H1 (cell line): ENCODE results near the gene AMPD3. TPM values are rescaled to one million over a fixed set of nuclear protein-coding genes. Genes with fewer than 3 reads are reported as not detected.

ENCODE experiments used
- CTCF ChIA-PET: fragments of 300-600 bp; sonication (Branson Sonifier 250); formaldehyde crosslinking; loops from one replicate; lab custom pipeline; 2021; ENCODE audit not compliant: partially characterized antibody; lab: Charles Lee
- POLR2A ChIA-PET: fragments of 300-600 bp; sonication (Branson Sonifier 250); formaldehyde crosslinking; loops from one replicate; lab custom pipeline; 2021; ENCODE audit warnings: inconsistent platforms; ENCODE audit not compliant: partially characterized antibody; lab: Charles Lee
- DNase-seq, 2 experiments: peaks; one replicate each; pipeline versions ENCODE4 v3.0.0 to v3.0.0-alpha.2; 2010 to 2022; ENCODE audit warnings: low spot score in 2 of 2, low read depth in 1 of 2, mixed read lengths in 1 of 2
- FAIRE-seq: peaks from 2 replicates; lab custom pipeline; 2011; peaks lifted over from hg19 to GRCh38; lab: Jason Lieb, UNC
- H2AFZ ChIP-seq: 2 replicates; pipeline ENCODE4 v1.8.1; 2012; ENCODE audit warnings: low read length, inconsistent platforms
- H2AK5ac ChIP-seq: 2 replicates; pipeline ENCODE4 v1.6.1; 2013; ENCODE audit warnings: low read depth, low read length
- H2BK120ac ChIP-seq: replicated peaks from 2 replicates; pipeline ENCODE3; 2013; ENCODE audit warnings: low read depth, low read length, inconsistent platforms
- H2BK12ac ChIP-seq: 2 replicates; pipeline ENCODE4 v1.6.1; 2013; ENCODE audit warnings: low read depth, low read length
- H2BK15ac ChIP-seq: 2 replicates; pipeline ENCODE4 v1.6.1; 2013; ENCODE audit warnings: low read length
- H2BK20ac ChIP-seq: 2 replicates; pipeline ENCODE4 v1.6.1; 2013; ENCODE audit warnings: low read length
- H2BK5ac ChIP-seq: 2 replicates; pipeline ENCODE4 v1.6.1; 2013; ENCODE audit warnings: low read depth, low read length
- H3K14ac ChIP-seq: 2 replicates; pipeline ENCODE4 v1.6.1; 2013; ENCODE audit warnings: inconsistent platforms; ENCODE audit not compliant: insufficient read length
- H3K18ac ChIP-seq: 2 replicates; pipeline ENCODE4 v1.6.1; 2013; ENCODE audit warnings: low read length; ENCODE audit errors: extremely low read depth
- H3K23ac ChIP-seq: 2 replicates; pipeline ENCODE4 v1.6.1; 2013; ENCODE audit warnings: inconsistent platforms; ENCODE audit not compliant: insufficient read length
- H3K23me2 ChIP-seq: 2 replicates; pipeline ENCODE4 v1.6.1; 2013; ENCODE audit warnings: low read depth, low read length
- H3K27ac ChIP-seq: 2 replicates; pipeline ENCODE4 v1.6.1; 2011; ENCODE audit warnings: low read depth, low read length, inconsistent platforms
- H3K27me3 ChIP-seq, 4 experiments: replicated peaks in 1 of 4; 1 replicate in 1 of 4; 2 replicates in 3 of 4; pipeline versions ENCODE4 v1.6.1 to v1.8.1; 2011 to 2013; ENCODE audit warnings: low read length in 3 of 4, mild to moderate bottlenecking in 3 of 4, inconsistent platforms in 2 of 4, mixed read lengths in 2 of 4, moderate library complexity in 1 of 4; ENCODE audit not compliant: control insufficient read depth in 3 of 4, insufficient read depth in 3 of 4; ENCODE audit errors: extremely low read depth in 1 of 4
- H3K36me3 ChIP-seq, 4 experiments: 2 replicates each; pipeline versions ENCODE4 v1.6.1 to v1.8.1; 2011 to 2013; ENCODE audit warnings: mild to moderate bottlenecking in 4 of 4, low read length in 3 of 4, moderate library complexity in 2 of 4, control low read depth in 1 of 4, inconsistent platforms in 1 of 4; ENCODE audit not compliant: insufficient read depth in 4 of 4, control insufficient read depth in 2 of 4
- H3K4ac ChIP-seq: replicated peaks from 2 replicates; pipeline ENCODE3; 2013; ENCODE audit warnings: low read length, low read depth, mixed read lengths, inconsistent platforms; ENCODE audit not compliant: insufficient read length
- H3K4me1 ChIP-seq, 4 experiments: replicated peaks in 1 of 4; 1 replicate in 1 of 4; 2 replicates in 3 of 4; pipeline versions ENCODE4 v1.6.1 to v1.8.1; 2011 to 2013; ENCODE audit warnings: low read length in 3 of 4, inconsistent platforms in 2 of 4, mixed read lengths in 1 of 4; ENCODE audit not compliant: insufficient read depth in 4 of 4, control insufficient read depth in 3 of 4
- H3K4me2 ChIP-seq, 2 experiments: 2 replicates each; pipeline versions ENCODE4 v1.6.1 to v1.8.1; 2011 to 2013; ENCODE audit warnings: low read depth in 2 of 2, low read length in 2 of 2, control low read depth in 1 of 2, inconsistent platforms in 1 of 2, mild to moderate bottlenecking in 1 of 2; ENCODE audit not compliant: insufficient read depth in 1 of 2
- H3K4me3 ChIP-seq, 4 experiments: fragments of 200-600, 300-600 bp in 1 of 4; sonication (generic), shearing (Covaris generic), sonication (Bioruptor Twin) in 1 of 4; 2 replicates each; pipeline versions ENCODE4 v1.5.1 to v1.8.1; 2011 to 2016; ENCODE audit warnings: low read length in 4 of 4, low read depth in 3 of 4, control low read depth in 2 of 4, inconsistent platforms in 2 of 4, mild to moderate bottlenecking in 2 of 4, mixed read lengths in 1 of 4, moderate library complexity in 1 of 4; ENCODE audit not compliant: insufficient read depth in 2 of 4; ENCODE audit errors: extremely low read depth in 1 of 4
- H3K56ac ChIP-seq: replicated peaks from 2 replicates; pipeline ENCODE3; 2013; ENCODE audit warnings: low read depth, mild to moderate bottlenecking, mixed read lengths, low read length, inconsistent platforms; ENCODE audit not compliant: insufficient read length
- H3K79me1 ChIP-seq: 2 replicates; pipeline ENCODE4 v1.6.1; 2013; ENCODE audit warnings: low read depth, low read length, control low read depth
- H3K79me2 ChIP-seq, 2 experiments: 2 replicates each; pipeline versions ENCODE4 v1.6.1 to v1.8.1; 2012 to 2013; ENCODE audit warnings: low read length in 2 of 2, mild to moderate bottlenecking in 2 of 2, inconsistent platforms in 1 of 2; ENCODE audit not compliant: insufficient read depth in 2 of 2, control insufficient read depth in 1 of 2
- H3K9ac ChIP-seq, 4 experiments: replicated peaks in 1 of 4; 1 replicate in 1 of 4; 2 replicates in 3 of 4; pipeline versions ENCODE4 v1.6.1 to v1.8.1; 2011 to 2013; ENCODE audit warnings: low read depth in 3 of 4, low read length in 3 of 4, control low read depth in 2 of 4, mild to moderate bottlenecking in 2 of 4, moderate library complexity in 2 of 4, inconsistent platforms in 1 of 4; ENCODE audit errors: extremely low read depth in 1 of 4
- H3K9me3 ChIP-seq, 2 experiments: 2 replicates each; pipeline versions ENCODE4 v1.6.1 to v1.8.1; 2012 to 2013; ENCODE audit warnings: mild to moderate bottlenecking in 2 of 2, moderate library complexity in 2 of 2, control low read depth in 1 of 2, inconsistent platforms in 1 of 2, low read depth in 1 of 2, low read length in 1 of 2, mixed read lengths in 1 of 2; ENCODE audit not compliant: insufficient read depth in 2 of 2
- H4K20me1 ChIP-seq, 2 experiments: replicated peaks in 1 of 2; 2 replicates each; pipeline versions ENCODE3 to v1.8.1; 2011 to 2013; ENCODE audit warnings: inconsistent platforms in 2 of 2, low read length in 2 of 2, mild to moderate bottlenecking in 1 of 2; ENCODE audit not compliant: insufficient read depth in 2 of 2, control insufficient read depth in 1 of 2
- H4K5ac ChIP-seq: 2 replicates; pipeline ENCODE4 v1.6.1; 2013; ENCODE audit warnings: low read length, low read depth, mixed read lengths, inconsistent platforms; ENCODE audit not compliant: insufficient read length
- H4K8ac ChIP-seq: 2 replicates; pipeline ENCODE4 v1.8.0; 2013; ENCODE audit warnings: mild to moderate bottlenecking, moderate library complexity, low read length, inconsistent platforms; ENCODE audit not compliant: insufficient read depth; ENCODE audit errors: extremely low read depth
- H4K91ac ChIP-seq: replicated peaks from 2 replicates; pipeline ENCODE3; 2013; ENCODE audit warnings: low read length, mixed read lengths, inconsistent platforms; ENCODE audit not compliant: insufficient read length
- ASH2L ChIP-seq: fragments of 200-600, 300-600 bp; sonication (generic); IDR thresholded peaks from one replicate; pipeline ENCODE4 v1.7.1; 2017; ENCODE audit warnings: low read length
- BACH1 ChIP-seq: IDR thresholded peaks from 2 replicates; pipeline ENCODE4 v1.6.1; 2012; ENCODE audit warnings: low read length, improper control_type of control experiment
- HDAC2 ChIP-seq, 2 experiments: fragments of 300-600 bp in 1 of 2; sonication (generic) in 1 of 2; IDR thresholded peaks; 2 replicates each; pipeline ENCODE4 v1.6.1; 2011 to 2012; ENCODE audit warnings: low read depth in 2 of 2, low read length in 2 of 2, mild to moderate bottlenecking in 2 of 2, moderate library complexity in 2 of 2, borderline replicate concordance in 1 of 2, inconsistent platforms in 1 of 2
- HDAC6 ChIP-seq: IDR thresholded peaks from one replicate; pipeline ENCODE4 v1.7.1; 2012; ENCODE audit warnings: low read depth, mild to moderate bottlenecking, inconsistent platforms, low read length, moderate library complexity
- MAFK ChIP-seq: IDR thresholded peaks from 2 replicates; pipeline ENCODE4 v1.6.1; 2012; ENCODE audit warnings: low read depth, mild to moderate bottlenecking, improper control_type of control experiment, low read length
- POU5F1 ChIP-seq: IDR thresholded peaks from 2 replicates; pipeline ENCODE4 v1.6.1; 2011; ENCODE audit warnings: low read depth, mild to moderate bottlenecking, low read length, moderate library complexity
- RXRA ChIP-seq: IDR thresholded peaks from 2 replicates; pipeline ENCODE4 v1.6.1; 2011; ENCODE audit warnings: low read depth, mild to moderate bottlenecking, low read length, moderate library complexity; ENCODE audit not compliant: insufficient read depth
- SAP30 ChIP-seq: fragments of 300-600 bp; sonication (generic); IDR thresholded peaks from 2 replicates; pipeline ENCODE4 v1.7.1; 2012; ENCODE audit warnings: low read length, moderate library complexity, mild to moderate bottlenecking, inconsistent platforms; ENCODE audit not compliant: insufficient read depth, insufficient replicate concordance
- SP1 ChIP-seq: IDR thresholded peaks from 2 replicates; pipeline ENCODE4 v1.6.1; 2011; ENCODE audit warnings: low read depth, low read length
- SP2 ChIP-seq: IDR thresholded peaks from 2 replicates; pipeline ENCODE4 v1.6.1; 2012; ENCODE audit warnings: mild to moderate bottlenecking, low read length, inconsistent platforms
- SRF ChIP-seq: IDR thresholded peaks from 2 replicates; pipeline ENCODE4 v1.6.1; 2011; ENCODE audit warnings: mild to moderate bottlenecking, low read depth, low read length, moderate library complexity
- TCF12 ChIP-seq: IDR thresholded peaks from 2 replicates; pipeline ENCODE4 v1.6.1; 2011; ENCODE audit warnings: low read depth, mild to moderate bottlenecking, low read length
- USF2 ChIP-seq: IDR thresholded peaks from 2 replicates; pipeline ENCODE4 v1.6.1; 2011; ENCODE audit warnings: low read length, improper control_type of control experiment
- WGBS, 2 experiments: shearing (Covaris generic) in 1 of 2; methylation state at CpG; one replicate each; pipeline versions ENCODE4 v1.1.6 to v1.1.7; 2013 to 2015; ENCODE audit warnings: low lambda C conversion rate in 2 of 2, mixed read lengths in 2 of 2, inconsistent platforms in 1 of 2, low coverage in 1 of 2, missing lambda C conversion rate in 1 of 2; ENCODE audit not compliant: insufficient replicate concordance in 2 of 2, insufficient coverage in 1 of 2, insufficient read length in 1 of 2; ENCODE audit errors: extremely low coverage in 1 of 2, missing lambda C conversion rate in 1 of 2; 5-methylcytosine and 5-hydroxymethylcytosine counted together
- polyA plus RNA-seq, 7 experiments: library from polyadenylated mRNA; depleted of rRNA in 3 of 7; stranded (reverse) in 5 of 7; unstranded in 2 of 7; fragments of >200 nt in 5 of 7; fragments of 200-250 nt in 2 of 7; gene quantifications; 1 replicate in 5 of 7; 2 replicates in 1 of 7; 4 replicates in 1 of 7; pipeline versions ENCODE4 v1.2.1 to v1.2.3, GENCODE V29; 2011 to 2013; ENCODE audit warnings: missing spikeins in 2 of 7, mixed read lengths in 2 of 7
- total RNA-seq: library from RNA; stranded (reverse); fragmentation: NEBNext Ultra II Directional; extraction: Animal tissue kit (Norgen Biotek cat#: 25700); gene quantifications from 2 replicates; pipeline ENCODE4 v1.2.1, GENCODE V29; 2021

Gene AMPD3
- total and polyA plus RNA-seq, 2 of the 8 experiments (the other 6 are each of a cell fraction or from before 2014, with no cell fraction given): 4.0 to 6.3 TPM

DNA sequence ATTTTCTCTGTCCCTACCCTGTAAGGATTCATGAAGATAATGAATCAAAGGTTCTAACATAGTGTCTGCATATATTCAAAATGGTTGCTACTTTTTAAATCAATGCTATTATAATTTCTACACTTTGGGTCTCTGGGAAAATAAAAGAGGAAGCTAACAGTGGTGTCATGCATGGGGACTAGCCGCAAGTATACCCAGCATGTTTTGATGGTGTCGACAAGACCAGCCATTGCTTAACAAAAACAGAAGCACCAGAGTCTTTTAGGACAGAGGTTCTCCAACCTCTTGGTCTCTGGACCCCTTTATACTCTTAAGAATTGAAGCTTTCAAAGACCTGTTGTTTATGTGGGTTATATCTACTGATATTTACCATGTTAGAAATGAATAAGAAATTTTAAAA is 48.2 kb downstream of the AMPD3 start:
- Histone ChIP-seq H3K23me2 (no peaks in the 10 kb centered on the region), H3K4me2 (no peak overlapping the region), H4K20me1 (peaks cover 0 to 9% of the 10 kb centered on the region in 2 experiments), H2BK20ac (no peak overlapping the region), H2AFZ (no peak overlapping the region), H3K27ac (no peak overlapping the region), H3K4me1 (0 out of 7 replicates have a peak, but pooled peaks cover 0 to 3% (median 0%) of the 10 kb centered on the region in 4 experiments), H4K5ac (no peak overlapping the region), H2BK120ac (no peak overlapping the region), H2BK5ac (no peak overlapping the region), H3K4ac (no peak overlapping the region), H3K9ac (no peak overlapping the region), H2AK5ac (no peak overlapping the region), H2BK12ac (no peak overlapping the region), H3K79me2 (no peaks in the 10 kb centered on the region), H3K56ac (no peak overlapping the region), H3K9me3 (no peaks in the 10 kb centered on the region), H3K14ac (no peak overlapping the region), H3K79me1 (no peaks in the 10 kb centered on the region), H3K36me3 (no peaks in the 10 kb centered on the region; a peak in 1 of 8 replicates), H2BK15ac (no peak overlapping the region), H3K4me3 (no peak overlapping the region), H4K91ac (no peak overlapping the region), H4K8ac (no peak overlapping the region), H3K23ac (no peak overlapping the region), H3K27me3 (no peaks in the 10 kb centered on the region; a peak in 1 of 7 replicates), H3K18ac (no peak overlapping the region)
- ChIA-PET CTCF (interaction anchor here (0.6 to 1.8 kb wide), 8 partner anchors 11 to 744 kb away, joined by 3 to 5 read pairs (median 3); partner anchors contain the start of gene RNF141), POLR2A (interaction anchor here (0.6 kb wide), 1 partner anchor 192 kb away, joined by 3 read pairs; no protein-coding TSS in a partner anchor)
- WGBS, 2 experiments: 82% methylated on average over 2 of the region's 2 CpGs; no CpG with 5 or more reads in 1 of the 2 experiments
- DNase-seq (no peak), FAIRE-seq (no peak)
- TF ChIP-seq BACH1: no peak
- no peak for TF ChIP-seq SP2
- no peak for TF ChIP-seq SP1
- no peak for TF ChIP-seq USF2
- no peak for TF ChIP-seq POU5F1
- TF ChIP-seq SAP30: no peak
- TF ChIP-seq MAFK: no peak
- no peak for TF ChIP-seq TCF12
- no peak for TF ChIP-seq HDAC2 (IDR thresholded peaks at IDR 0.05; ENCODE audit: borderline replicate concordance in 1 of 2, low read depth in 2 of 2, low read length in 2 of 2)
- no peak for TF ChIP-seq SRF
- no peak for TF ChIP-seq HDAC6
- no peak for TF ChIP-seq ASH2L
- no peak for TF ChIP-seq RXRA
